A549 (cell line): ENCODE data around the gene SCRT2. TPM values are rescaled to one million over a fixed set of nuclear protein-coding genes. Genes with fewer than 3 reads are reported as not detected.

Experiments
- ATAC-seq, 2 experiments: fragments of 200-7000 bp in 1 of 2; fragments of >200 bp in 1 of 2; cut with Nextera tagmentation in 1 of 2; cut with Tn5 transposase in 1 of 2; 3 replicates each; pipeline versions ENCODE4 v1.8.0 to v1.9.1; 2018 to 2020; ENCODE audit warnings: mild to moderate bottlenecking in 1 of 2, moderate library complexity in 1 of 2
- CTCF ChIA-PET: fragments of 300-600 bp; sonication (Branson Sonifier 250); formaldehyde crosslinking; extraction: SDS; loops from one replicate; lab custom pipeline; 2021; ENCODE audit warnings: antibody characterized with exemption, inconsistent platforms; lab: Yijun Ruan, JAX
- POLR2A ChIA-PET: fragments of 350-600 bp; formaldehyde crosslinking; extraction: SDS; loops from one replicate; lab custom pipeline; 2021; ENCODE audit warnings: antibody characterized with exemption, inconsistent platforms; lab: Yijun Ruan, JAX
- DNase-seq, 2 experiments: peaks; one replicate each; pipeline versions ENCODE4 v3.0.0 to v3.0.0-alpha.2; 2011 to 2016; ENCODE audit warnings: low read depth in 1 of 2, low spot score in 1 of 2
- FAIRE-seq: peaks from 2 replicates; lab custom pipeline; 2011; peaks lifted over from hg19 to GRCh38; lab: Jason Lieb, UNC
- H3K27ac ChIP-seq, 2 experiments: fragments of >200 bp; sonication (Bioruptor Twin); formaldehyde crosslinking; 3 replicates each; pipeline ENCODE4 v1.5.1; 2016 to 2017
- H3K4me1 ChIP-seq: fragments of >200 bp; sonication (Bioruptor Twin); formaldehyde crosslinking; 3 replicates; pipeline ENCODE4 v1.6.1; 2016
- H3K4me2 ChIP-seq: fragments of >200 bp; sonication (Bioruptor Twin); formaldehyde crosslinking; 3 replicates; pipeline ENCODE4 v1.6.1; 2016
- H3K4me3 ChIP-seq: fragments of >200 bp; sonication (Bioruptor Twin); formaldehyde crosslinking; 3 replicates; pipeline ENCODE4 v1.5.1; 2016
- H3K9me3 ChIP-seq: fragments of >200 bp; sonication (Bioruptor Twin); formaldehyde crosslinking; 3 replicates; pipeline ENCODE4 v1.6.1; 2016
- ATOH8 ChIP-seq: fragments of 250-450 bp; sonication (Bioruptor Pico); IDR thresholded peaks from 2 replicates; pipeline ENCODE4 v1.5.0; 2020; ENCODE audit warnings: low read depth, mild to moderate bottlenecking, moderate library complexity
- BHLHE40 ChIP-seq: IDR thresholded peaks from 2 replicates; pipeline ENCODE4 v1.6.1; 2012; ENCODE audit warnings: low read depth, low read length, inconsistent platforms
- CBX2 ChIP-seq: fragments of 200-600 bp; sonication (generic); IDR thresholded peaks from 2 replicates; pipeline ENCODE4 v1.6.1; 2016; ENCODE audit warnings: low read depth, mild to moderate bottlenecking, borderline replicate concordance
- CTCF ChIP-seq: fragments of >200 bp; sonication (Bioruptor Twin); formaldehyde crosslinking; IDR thresholded peaks from 3 replicates; pipeline ENCODE4 v1.5.1; 2016
- ELK1 ChIP-seq: fragments of 150-350 bp; IDR thresholded peaks from 2 replicates; pipeline ENCODE4 v1.6.1; 2014; ENCODE audit warnings: low read depth, mild to moderate bottlenecking, low read length
- FOSL2 ChIP-seq, 2 experiments: fragments of 450-650 bp in 1 of 2; fragments of >200 bp in 1 of 2; sonication (Bioruptor Twin) in 1 of 2; formaldehyde crosslinking; IDR thresholded peaks; 2 replicates each; pipeline versions ENCODE4 v1.5.0 to v1.6.1; 2016 to 2020; ENCODE audit warnings: mild to moderate bottlenecking in 1 of 2, moderate library complexity in 1 of 2
- FOXS1 ChIP-seq: fragments of 250-450 bp; sonication (Bioruptor Pico); IDR thresholded peaks from 2 replicates; pipeline ENCODE4 v1.5.0; 2020; ENCODE audit warnings: mild to moderate bottlenecking, moderate library complexity
- GATA3 ChIP-seq: IDR thresholded peaks from 2 replicates; pipeline ENCODE4 v1.6.1; 2012; ENCODE audit warnings: borderline replicate concordance
- HEYL ChIP-seq: fragments of 250-450 bp; sonication (Bioruptor Pico); IDR thresholded peaks from 2 replicates; pipeline ENCODE4 v1.8.0; 2021; ENCODE audit warnings: mild to moderate bottlenecking, moderate library complexity
- HOXB13 ChIP-seq: fragments of 250-450 bp; sonication (Bioruptor Pico); IDR thresholded peaks from 2 replicates; pipeline ENCODE4 v1.5.0; 2020; ENCODE audit warnings: low read depth, mild to moderate bottlenecking, moderate library complexity
- JUN ChIP-seq, 2 experiments: fragments of >200 bp; sonication (Bioruptor Twin); formaldehyde crosslinking; IDR thresholded peaks; 2 replicates in 1 of 2; 3 replicates in 1 of 2; pipeline ENCODE4 v1.6.1; 2016 to 2017
- JUNB ChIP-seq: fragments of >200 bp; sonication (Bioruptor Twin); formaldehyde crosslinking; IDR thresholded peaks from 2 replicates; pipeline ENCODE4 v1.6.1; 2016
- KDM1A ChIP-seq: fragments of 200-600 bp; sonication (generic); IDR thresholded peaks from 2 replicates; pipeline ENCODE4 v1.6.1; 2016; ENCODE audit warnings: low read depth, mild to moderate bottlenecking
- MAX ChIP-seq: IDR thresholded peaks from 2 replicates; pipeline ENCODE4 v1.6.1; 2012
- MYC ChIP-seq: IDR thresholded peaks from 2 replicates; pipeline ENCODE4 v1.6.1; 2012; ENCODE audit warnings: mild to moderate bottlenecking, inconsistent platforms, low read length, improper control_type of control experiment, borderline replicate concordance
- POLR2A ChIP-seq: IDR thresholded peaks from 2 replicates; pipeline ENCODE4 v1.6.1; 2012; ENCODE audit warnings: mild to moderate bottlenecking, low read length
- POLR2AphosphoS2 ChIP-seq: conservative IDR thresholded peaks from 2 replicates; pipeline ENCODE4 v1.6.1; 2012; ENCODE audit warnings: low read length, improper control_type of control experiment, inconsistent platforms
- RAD21 ChIP-seq, 2 experiments: fragments of >200 bp in 1 of 2; sonication (Bioruptor Twin) in 1 of 2; formaldehyde crosslinking in 1 of 2; IDR thresholded peaks in 1 of 2; conservative IDR thresholded peaks in 1 of 2; 2 replicates in 1 of 2; 3 replicates in 1 of 2; pipeline ENCODE4 v1.6.1; 2012 to 2018; ENCODE audit warnings: inconsistent platforms in 1 of 2
- RCOR1 ChIP-seq: fragments of 150-350 bp; IDR thresholded peaks from 2 replicates; pipeline ENCODE4 v1.6.1; 2014; ENCODE audit warnings: antibody characterized with exemption, low read length, low read depth
- REST ChIP-seq: fragments of 200-600 bp; sonication (generic); IDR thresholded peaks from 2 replicates; pipeline ENCODE4 v1.6.1; 2016; ENCODE audit warnings: antibody characterized with exemption, mild to moderate bottlenecking, moderate library complexity
- SREBF2 ChIP-seq: fragments of 450-650 bp; IDR thresholded peaks from 2 replicates; pipeline ENCODE4 v1.6.1; 2014; ENCODE audit warnings: mild to moderate bottlenecking, moderate library complexity
- TP53 ChIP-seq: fragments of 250-450 bp; sonication (Bioruptor Pico); IDR thresholded peaks from 2 replicates; pipeline ENCODE4 v1.5.0; 2021; ENCODE audit warnings: mild to moderate bottlenecking, moderate library complexity
- ZC3H11A ChIP-seq: fragments of 450-650 bp; IDR thresholded peaks from 2 replicates; pipeline ENCODE4 v1.6.1; 2014; ENCODE audit warnings: antibody characterized with exemption, mild to moderate bottlenecking
- ZNF302 ChIP-seq: fragments of 250-450 bp; sonication (Bioruptor Pico); IDR thresholded peaks from 2 replicates; pipeline ENCODE4 v1.9.0; 2021; ENCODE audit warnings: inconsistent platforms, mild to moderate bottlenecking, moderate library complexity
- ZSCAN20 ChIP-seq: fragments of 250-450 bp; sonication (Bioruptor Pico); IDR thresholded peaks from 2 replicates; pipeline ENCODE4 v1.8.0; 2022; ENCODE audit warnings: mild to moderate bottlenecking, moderate library complexity
- WGBS: methylation state at CpG from one replicate; pipeline ENCODE4 v1.1.6; 2017; ENCODE audit errors: missing lambda C conversion rate; 5-methylcytosine and 5-hydroxymethylcytosine counted together
- polyA plus RNA-seq, 4 experiments: library from polyadenylated mRNA; depleted of rRNA in 3 of 4; stranded (reverse); fragments of >200 nt; fragmentation: RNase III in 1 of 4; extraction: RNeasy Plus Mini Kit Qiagen cat#74134 plus additional on column Dnase treatment in 1 of 4; gene quantifications; 2 replicates in 3 of 4; 3 replicates in 1 of 4; pipeline ENCODE4 v1.2.3, GENCODE V29; 2011 to 2017

Gene SCRT2
- polyA plus RNA-seq, 2 of the 4 experiments (the other 2 are of a cell fraction) = not detected

- WGBS = 85% methylated on average over 19 of the region's 19 CpGs
- Histone ChIP-seq H3K9me3 (peaks cover 34% of the 10 kb centered on the region), H3K4me2 (no peak overlapping the region), H3K27ac (no peak overlapping the region), H3K4me1 (no peaks in the 10 kb centered on the region), H3K4me3 (no peak overlapping the region)
- no peak for TF ChIP-seq FOSL2 (IDR thresholded peaks at IDR 0.05)
- TF ChIP-seq FOSL2 (CRISPR knock-in tag; IDR thresholded peaks at IDR 0.05) = no peak
- TF ChIP-seq ZC3H11A = no peak
- no peak for TF ChIP-seq TP53
- TF ChIP-seq JUNB = no peak
- no peak for TF ChIP-seq ZNF302 (CRISPR knock-in tag)
- TF ChIP-seq CBX2 = no peak
- no peak for TF ChIP-seq RAD21 (conservative IDR thresholded peaks at IDR 0.05 in 1 of 2, IDR thresholded peaks at IDR 0.05 in 1 of 2)
- TF ChIP-seq POLR2A = no peak
- TF ChIP-seq HEYL (CRISPR knock-in tag) = no peak
- no peak for TF ChIP-seq MYC
- no peak for TF ChIP-seq CTCF
- no peak for TF ChIP-seq HOXB13 (CRISPR knock-in tag)
- no peak for TF ChIP-seq POLR2AphosphoS2
- no peak for TF ChIP-seq ZSCAN20 (CRISPR knock-in tag)
- TF ChIP-seq GATA3 = no peak
- no peak for TF ChIP-seq JUN (IDR thresholded peaks at IDR 0.05)
- TF ChIP-seq SREBF2 = no peak
- TF ChIP-seq ATOH8 = no peak
- DNase-seq (no peak), ATAC-seq (peak in 1 of 2 experiments; percentile 22; a peak in 2 of 6 replicates), FAIRE-seq (no peak)
- ChIA-PET CTCF (interaction anchor here (0.7 to 1.4 kb wide), 5 partner anchors 18 to 246 kb away, joined by 3 to 4 read pairs (median 3); no protein-coding TSS in a partner anchor), POLR2A (no interaction called here)
Observed at GRCh38 chr20:710780-711450, 35.3 kb upstream of the SCRT2 start.

- POLR2A ChIA-PET = no interaction called here
- FAIRE-seq = no peak
- TF ChIP-seq POLR2AphosphoS2 = no peak
- TF ChIP-seq ELK1 = no peak
- no peak for TF ChIP-seq FOXS1
- no peak for TF ChIP-seq HEYL (CRISPR knock-in tag)
- no peak for TF ChIP-seq REST
- TF ChIP-seq MAX = no peak
- TF ChIP-seq RCOR1 = no peak
- TF ChIP-seq BHLHE40 = no peak
- TF ChIP-seq MYC = no peak
- TF ChIP-seq KDM1A = no peak
- no peak for TF ChIP-seq CTCF
- no peak for TF ChIP-seq SREBF2
Observed at GRCh38 chr20:709991-710779, 34.6 kb upstream of the SCRT2 start.

More at GRCh38 chr20:709991-710779, 34.6 kb upstream of the SCRT2 start:
- CTCF ChIA-PET = interaction anchor here (1.0 kb wide), 2 partner anchors 18 to 148 kb away, joined by 3 read pairs; no protein-coding TSS in a partner anchor
- ATAC-seq (no peak), DNase-seq (no peak)
- 0 out of 3 replicates have a peak overlapping the region, but pooled peaks have one; percentile 23 for H3K4me3 ChIP-seq
- peak overlapping the region; percentile 61 for H3K4me2 ChIP-seq
- 79% methylated on average over 21 of the region's 65 CpGs for WGBS
- H3K4me1 ChIP-seq = no peaks in the 10 kb centered on the region
- H3K27ac ChIP-seq = no peak overlapping the region
- peaks cover 34% of the 10 kb centered on the region for H3K9me3 ChIP-seq
